Testis (tissue), 3 donors: Measurements from ENCODE around the gene ZNF627. TPM values are rescaled to one million over a fixed set of nuclear protein-coding genes. Genes with fewer than 3 reads are reported as not detected.
"Not testable (repeated sequence)": the region's sequence is repeated elsewhere in the genome, so short reads cannot be mapped to it uniquely, and the experiment has no call there.

Experiments
- DNase-seq: peaks from one replicate; pipeline ENCODE4 v3.0.0-alpha.2; 2019
- H3K27ac ChIP-seq, 2 donors: fragments of 200-600 bp; sonication (generic); one replicate each; pipeline ENCODE4 v1.5.1; 2019
- H3K27me3 ChIP-seq: fragments of 200-600 bp; sonication (generic); one replicate; pipeline ENCODE4 v1.5.1; 2019
- H3K36me3 ChIP-seq: fragments of 200-600 bp; sonication (generic); one replicate; pipeline ENCODE4 v1.5.1; 2017; ENCODE audit warnings: low read depth; ENCODE audit errors: missing control alignments
- H3K4me1 ChIP-seq: fragments of 200-600 bp; sonication (generic); one replicate; pipeline ENCODE4 v1.5.1; 2019
- H3K4me3 ChIP-seq, 2 donors: fragments of 200-600 bp; sonication (generic); one replicate each; pipeline ENCODE4 v1.5.1; 2017 to 2019
- H3K9me3 ChIP-seq: fragments of 200-600 bp; sonication (generic); one replicate; pipeline ENCODE4 v1.5.1; 2017
- POLR2A ChIP-seq: fragments of 450-650 bp; IDR thresholded peaks from one replicate; pipeline ENCODE4 v1.6.1; 2017; ENCODE audit warnings: antibody characterized with exemption, mild to moderate bottlenecking, moderate library complexity
- WGBS, 2 donors: methylation state at CpG; one replicate each; pipeline ENCODE4 v1.1.5; 2018; 5-methylcytosine and 5-hydroxymethylcytosine counted together
- intact Hi-C: fragments of 100-400 bp; cut with DNase I; formaldehyde crosslinking; loops from one replicate; pipeline ENCODE4 v1.15.1; 2023; ENCODE audit warnings: low total_unique reads
- polyA plus RNA-seq: library from polyadenylated mRNA; stranded (reverse); fragments of 350-450 nt; fragmentation: Illumina TruSeq; extraction: RNeasy Lipid Tissue Mini Kit (QIAGEN cat#74804); gene quantifications from one replicate; pipeline ENCODE4 v1.2.3, GENCODE V29; 2014; ENCODE audit warnings: low read depth, low replicate concordance; ENCODE audit not compliant: insufficient read depth
- total RNA-seq, 2 donors: library from RNA; depleted of rRNA; stranded (reverse); fragments of >200 nt; gene quantifications; one replicate each; pipeline ENCODE4 v1.2.3, GENCODE V29; 2016
- TF ChIP-seq, protein P1 (sequence below), 3 experiments: fragments of 450-650 bp in 2 of 3; fragments of 200-600 bp in 1 of 3; sonication (generic) in 1 of 3; IDR thresholded peaks; one replicate each; pipeline ENCODE4 v1.5.1; 2016 to 2019; ENCODE audit warnings: antibody characterized with exemption in 3 of 3, mild to moderate bottlenecking in 2 of 3, moderate library complexity in 1 of 3

Gene ZNF627
- total and polyA plus RNA-seq, 3 donors from 2014 or later, result 15.5 to 17.2 (median 16.7) TPM

DNA sequence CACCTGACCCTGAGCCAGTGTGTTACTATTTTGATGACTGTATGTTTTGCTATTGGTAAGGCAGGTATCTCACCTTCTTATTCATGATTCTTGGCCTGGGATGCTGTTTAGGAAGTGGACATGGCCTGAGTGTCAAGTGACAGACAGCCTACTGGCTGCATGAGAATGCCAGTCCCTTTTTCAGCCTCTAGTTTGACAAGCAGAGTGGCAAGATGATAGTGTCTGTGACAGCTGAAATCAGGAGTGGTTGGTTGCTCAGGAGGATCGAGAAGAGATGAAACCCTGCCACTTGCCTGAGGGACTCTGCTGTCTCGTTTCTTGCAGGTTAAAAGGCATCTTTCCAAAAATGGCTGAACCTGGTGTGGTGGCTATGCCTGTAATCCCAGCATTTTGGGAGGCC lies 31.1 kb upstream of the ZNF627 start:
- H3K36me3 ChIP-seq, result no peaks in the 10 kb centered on the region
- H3K4me3 ChIP-seq, result no peak overlapping the region
- H3K27me3 ChIP-seq, result no peaks in the 10 kb centered on the region
- WGBS, 2 donors, result 87 to 93% methylated on average over 2 of the region's 2 CpGs
- H3K4me1 ChIP-seq, result no peaks in the 10 kb centered on the region
- H3K27ac ChIP-seq, result no peak overlapping the region
- no peak for TF ChIP-seq POLR2A
- TF ChIP-seq, protein P1, sequence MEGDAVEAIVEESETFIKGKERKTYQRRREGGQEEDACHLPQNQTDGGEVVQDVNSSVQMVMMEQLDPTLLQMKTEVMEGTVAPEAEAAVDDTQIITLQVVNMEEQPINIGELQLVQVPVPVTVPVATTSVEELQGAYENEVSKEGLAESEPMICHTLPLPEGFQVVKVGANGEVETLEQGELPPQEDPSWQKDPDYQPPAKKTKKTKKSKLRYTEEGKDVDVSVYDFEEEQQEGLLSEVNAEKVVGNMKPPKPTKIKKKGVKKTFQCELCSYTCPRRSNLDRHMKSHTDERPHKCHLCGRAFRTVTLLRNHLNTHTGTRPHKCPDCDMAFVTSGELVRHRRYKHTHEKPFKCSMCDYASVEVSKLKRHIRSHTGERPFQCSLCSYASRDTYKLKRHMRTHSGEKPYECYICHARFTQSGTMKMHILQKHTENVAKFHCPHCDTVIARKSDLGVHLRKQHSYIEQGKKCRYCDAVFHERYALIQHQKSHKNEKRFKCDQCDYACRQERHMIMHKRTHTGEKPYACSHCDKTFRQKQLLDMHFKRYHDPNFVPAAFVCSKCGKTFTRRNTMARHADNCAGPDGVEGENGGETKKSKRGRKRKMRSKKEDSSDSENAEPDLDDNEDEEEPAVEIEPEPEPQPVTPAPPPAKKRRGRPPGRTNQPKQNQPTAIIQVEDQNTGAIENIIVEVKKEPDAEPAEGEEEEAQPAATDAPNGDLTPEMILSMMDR (IDR thresholded peaks at IDR 0.05), result no peak
- intact Hi-C loops, result no loop called here
- no peaks in the 10 kb centered on the region for H3K9me3 ChIP-seq
- no peak for DNase-seq

DNA sequence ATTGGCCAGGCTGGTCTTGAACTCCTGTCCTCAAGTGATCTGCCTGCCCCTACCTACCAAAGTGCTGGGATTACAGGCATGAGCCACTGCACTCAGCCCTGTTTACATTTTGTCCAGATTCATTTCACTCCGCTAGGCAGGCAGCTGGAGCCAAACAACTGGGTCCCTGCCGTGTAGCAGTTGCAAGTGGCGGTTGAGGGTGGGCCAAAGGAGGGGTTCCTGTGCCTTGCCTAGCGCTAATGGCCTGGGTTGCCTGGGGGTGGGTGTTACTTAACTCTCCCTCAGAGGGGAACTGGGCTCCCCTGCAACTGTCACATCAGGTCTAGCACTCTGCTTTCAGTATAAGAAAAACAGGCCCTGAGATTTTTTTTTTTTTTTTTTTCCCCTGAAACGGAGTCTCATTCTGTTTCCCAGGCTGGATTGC lies 27.2 kb upstream of the ZNF627 start:
- no peaks in the 10 kb centered on the region for H3K4me1 ChIP-seq
- intact Hi-C loops, result no loop called here

DNA sequence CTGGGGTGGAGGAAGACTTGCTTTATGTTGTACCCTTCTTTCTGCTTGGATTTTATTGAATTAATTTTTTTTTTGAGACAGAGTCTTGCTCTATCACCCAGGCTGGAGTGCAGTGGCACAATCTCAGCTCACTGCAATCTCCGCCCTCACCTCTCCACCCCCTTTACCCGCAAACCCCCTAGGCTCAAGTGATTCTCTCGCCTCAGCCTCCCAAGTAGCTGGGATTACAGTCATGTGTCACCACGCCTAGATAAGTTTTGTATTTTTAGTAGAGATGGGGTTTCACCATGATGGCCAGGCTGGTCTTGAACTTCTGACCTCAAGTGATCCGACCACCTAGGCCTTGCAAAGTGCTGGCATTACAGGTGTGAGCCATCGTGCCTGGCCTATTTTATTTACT lies 23.9 kb upstream of the ZNF627 start:
- H3K27me3 ChIP-seq, H3K9me3 ChIP-seq, H3K4me1 ChIP-seq, H3K27ac ChIP-seq, H3K36me3 ChIP-seq, DNase-seq, H3K4me3 ChIP-seq, intact Hi-C loops: not testable (repeated sequence)
- 86 to 91% methylated on average over 6 of the region's 6 CpGs for WGBS, 2 donors

More for the DNA sequence above, 27.2 kb upstream of the ZNF627 start:
- no peak for TF ChIP-seq POLR2A
- TF ChIP-seq, protein P1 (IDR thresholded peaks at IDR 0.05), result no peak
- Histone ChIP-seq H3K27ac (no peak overlapping the region), H3K9me3 (no peaks in the 10 kb centered on the region), H3K36me3 (no peaks in the 10 kb centered on the region), H3K27me3 (no peaks in the 10 kb centered on the region), H3K4me3 (no peak overlapping the region)
- DNase-seq, result no peak
- 80 to 82% methylated on average over 5 of the region's 5 CpGs for WGBS, 2 donors

DNA sequence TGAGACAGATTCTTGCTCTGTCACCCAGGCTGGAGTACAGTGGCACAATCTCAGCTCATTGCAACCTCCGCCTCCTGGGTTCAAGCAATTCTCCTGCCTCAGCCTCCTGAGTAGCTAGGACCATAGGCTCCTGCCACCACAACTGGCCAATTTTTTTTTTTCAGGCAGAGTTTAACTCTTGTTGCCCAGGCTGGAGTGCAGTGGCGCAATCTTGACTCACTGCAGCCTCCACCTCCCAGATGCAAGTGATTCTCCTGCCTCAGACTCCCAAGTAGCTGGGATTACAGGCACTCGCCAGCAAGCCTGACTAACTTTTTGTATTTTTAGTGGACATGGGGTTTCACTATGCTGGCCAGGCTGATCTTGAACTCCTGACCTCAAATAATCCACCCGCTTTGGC lies 23.5 kb upstream of the ZNF627 start:
- H3K4me1 ChIP-seq, intact Hi-C loops, H3K36me3 ChIP-seq, DNase-seq, H3K4me3 ChIP-seq, H3K27me3 ChIP-seq, H3K27ac ChIP-seq, H3K9me3 ChIP-seq: not testable (repeated sequence)
- WGBS, 2 donors, result 85 to 95% methylated on average over 4 of the region's 4 CpGs

DNA sequence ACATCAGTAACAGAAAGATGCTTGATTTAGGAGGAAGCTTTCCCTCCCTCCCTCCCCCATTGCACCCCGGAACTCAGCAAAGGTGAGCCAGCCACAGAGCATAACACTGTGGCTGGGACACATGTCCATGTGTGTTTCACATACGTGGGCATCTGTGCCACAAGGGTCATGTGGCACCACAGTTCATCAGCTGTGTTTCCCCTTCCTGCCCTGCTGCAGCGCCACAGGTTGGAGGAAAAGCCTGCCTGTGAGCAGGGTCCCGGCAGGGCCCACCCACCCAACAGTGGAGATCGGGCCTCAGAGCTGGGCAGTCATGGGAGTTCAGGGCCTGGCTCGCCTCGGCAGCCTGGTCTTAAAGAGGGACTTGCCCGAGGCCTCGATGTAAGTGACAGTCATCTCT lies 22.6 kb upstream of the ZNF627 start:
- Histone ChIP-seq H3K36me3 (no peaks in the 10 kb centered on the region), H3K27me3 (no peaks in the 10 kb centered on the region), H3K27ac (no peak overlapping the region), H3K4me3 (no peak overlapping the region), H3K4me1 (no peaks in the 10 kb centered on the region), H3K9me3 (no peaks in the 10 kb centered on the region)
- TF ChIP-seq POLR2A, result no peak
- TF ChIP-seq, protein P1 (IDR thresholded peaks at IDR 0.05), result no peak
- 89 to 90% methylated on average over 2 to 9 of the region's 9 CpGs for WGBS, 2 donors
- DNase-seq, result no peak
- intact Hi-C loops, result no loop called here

DNA sequence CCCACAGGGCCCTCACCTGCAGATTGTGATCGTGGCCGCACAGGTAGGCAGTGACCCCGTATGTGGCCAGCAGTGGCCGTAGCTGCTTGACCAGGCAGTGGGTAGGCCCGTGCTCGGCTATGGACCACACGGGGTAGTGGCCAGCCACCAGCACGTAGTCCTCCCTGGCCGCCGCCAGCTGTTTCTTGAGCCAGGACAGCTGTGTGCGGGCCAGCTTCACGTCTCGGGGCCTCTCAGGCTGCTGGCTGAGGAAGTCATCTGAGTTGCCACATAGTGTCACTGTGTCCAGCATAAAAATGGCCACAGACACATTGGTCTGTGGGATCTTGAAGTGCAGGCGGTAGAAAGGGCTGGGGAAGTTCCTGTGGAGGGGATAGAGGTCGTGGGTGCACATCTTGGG lies 21.1 kb upstream of the ZNF627 start:
- DNase-seq, result no peak
- Histone ChIP-seq H3K9me3 (no peaks in the 10 kb centered on the region), H3K4me3 (no peak overlapping the region), H3K4me1 (no peaks in the 10 kb centered on the region), H3K27ac (no peak overlapping the region), H3K36me3 (no peaks in the 10 kb centered on the region), H3K27me3 (no peaks in the 10 kb centered on the region)
- TF ChIP-seq POLR2A, result no peak
- TF ChIP-seq, protein P1 (IDR thresholded peaks at IDR 0.05), result no peak
- 92 to 93% methylated on average over 13 to 15 of the region's 15 CpGs for WGBS, 2 donors
- intact Hi-C loops, result no loop called here
